Measurements from ENCODE around the gene TM9SF2.
"Not testable (repeated sequence)": the region's sequence is repeated elsewhere in the genome, so short reads cannot be mapped to it uniquely, and the experiment has no call there.

Gene TM9SF2

GRCh38 chr13:99501184-99501847 is at the start of gene TM9SF2:
Gene TM9SF2 (plus strand): TSS chr13:99501472. CDS start chr13:99501607, 135 bp downstream.
- DNase-seq: peak; percentile 93

DNA sequence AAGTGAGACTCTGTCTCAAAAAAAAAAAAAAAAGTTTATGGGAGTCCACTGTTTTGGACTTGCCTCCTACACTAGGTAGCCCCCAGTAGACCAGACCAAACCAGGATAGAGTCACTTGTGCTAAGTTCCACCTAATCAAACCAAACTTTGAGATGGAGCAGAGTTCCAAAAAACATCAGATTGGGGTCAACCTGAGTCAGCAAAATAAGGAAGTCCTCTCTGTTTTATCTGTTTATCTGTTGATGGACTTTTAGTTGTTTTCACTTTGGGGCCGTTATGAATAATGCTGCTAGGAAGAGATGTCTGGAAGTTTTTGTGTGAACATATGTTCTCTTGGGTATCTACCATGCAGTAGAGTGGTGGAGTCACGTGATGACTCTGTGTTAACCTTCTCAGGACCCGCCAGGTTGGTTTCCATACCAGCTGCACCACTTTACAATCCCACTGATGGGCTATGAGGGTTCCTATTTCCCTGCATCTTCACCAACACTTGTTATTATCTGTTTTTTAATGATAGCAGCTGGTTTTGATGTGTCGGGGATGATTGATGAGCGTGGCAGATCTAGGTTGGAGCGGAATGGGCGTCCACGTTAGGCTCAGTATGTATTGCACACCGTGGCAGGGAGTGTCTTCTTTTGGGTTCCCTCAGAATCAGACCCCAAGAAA is 46.6 kb upstream of the TM9SF2 start:
- no peak for DNase-seq

- DNase-seq: no peak
Measured at GRCh38 chr13:99459099-99459850, 42.0 kb upstream of the TM9SF2 start.

- not testable (repeated sequence) for DNase-seq
Measured at GRCh38 chr13:99460802-99461201, 40.5 kb upstream of the TM9SF2 start.

DNA sequence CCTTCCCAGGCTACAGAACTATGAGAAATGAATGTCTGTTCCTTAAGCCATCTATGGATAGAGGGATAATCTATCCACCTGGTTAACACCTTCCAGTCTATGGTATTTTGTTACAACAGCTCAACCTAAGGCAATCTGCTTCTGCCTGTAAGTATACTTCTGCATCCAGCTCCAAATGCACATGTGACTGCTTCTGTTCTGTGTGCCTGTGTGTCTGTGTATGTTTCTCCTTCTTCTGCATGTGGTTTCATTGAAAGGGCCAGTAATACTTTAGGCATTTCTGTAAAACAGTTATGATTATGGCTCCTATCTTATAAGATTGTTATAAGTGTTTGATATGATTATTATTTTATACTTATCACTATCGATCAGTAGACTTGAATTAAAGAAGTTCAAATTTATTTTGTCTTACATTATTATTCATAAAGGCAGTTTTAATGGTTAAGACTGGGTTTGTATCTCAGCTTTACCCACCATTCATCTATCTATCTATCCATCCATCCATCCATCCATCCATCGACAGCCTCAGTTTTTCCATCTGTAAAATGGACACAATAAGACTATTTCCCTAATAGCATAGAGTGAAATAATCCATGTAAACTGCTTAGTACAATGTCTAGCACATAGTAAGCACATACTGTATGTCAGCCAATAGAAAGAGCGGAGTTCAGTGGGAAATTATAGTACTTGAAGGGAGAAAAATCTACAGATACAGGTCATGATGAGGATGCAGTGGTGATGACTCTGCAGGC is 37.5 kb upstream of the TM9SF2 start:
- DNase-seq: no peak

DNA sequence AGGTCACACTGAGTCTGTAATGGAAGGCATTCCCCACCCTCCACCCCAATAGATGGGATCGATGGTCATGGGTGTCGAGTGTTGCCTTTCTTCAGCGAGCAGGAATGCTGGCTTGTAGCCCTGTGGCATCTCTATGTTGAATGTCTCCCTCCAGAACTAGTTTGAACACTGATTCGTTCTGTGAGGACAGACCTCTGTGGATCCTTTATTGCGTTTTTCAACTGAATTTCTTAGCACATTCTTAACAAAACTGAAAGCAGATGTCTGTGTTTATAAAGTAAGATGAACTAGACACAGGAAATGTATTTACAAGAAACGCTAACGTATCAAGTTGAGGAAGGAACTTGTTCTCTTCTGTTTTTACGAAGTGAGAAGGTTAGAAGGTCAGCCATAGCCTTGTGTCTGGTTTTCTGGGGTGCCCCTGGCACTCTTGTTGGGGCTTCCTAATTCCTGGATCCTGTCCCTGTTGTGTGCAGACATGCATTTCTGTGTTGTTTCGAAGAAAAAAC is 36.8 kb upstream of the TM9SF2 start:
- DNase-seq: no peak

- DNase-seq: no peak
Measured at GRCh38 chr13:99465454-99465853, 35.8 kb upstream of the TM9SF2 start.

DNA sequence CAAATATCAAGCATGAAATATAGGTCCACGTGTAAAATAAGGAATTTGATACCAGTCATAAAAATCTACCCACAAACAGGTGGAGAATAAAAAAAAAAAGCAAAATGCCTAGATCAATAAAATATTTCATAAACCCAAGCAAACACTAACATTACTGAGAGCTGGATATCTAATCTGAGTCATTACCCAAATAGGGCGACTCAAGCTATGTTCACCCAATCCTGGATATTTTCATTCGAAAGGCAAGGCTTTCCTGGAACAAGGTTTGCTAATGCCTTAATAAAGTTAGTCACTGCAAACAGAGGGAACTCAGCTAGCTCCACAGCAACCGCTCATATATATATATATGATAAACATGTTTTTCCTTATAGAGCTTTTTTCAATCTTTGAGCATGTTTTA is 33.5 kb upstream of the TM9SF2 start:
- DNase-seq: no peak

DNA sequence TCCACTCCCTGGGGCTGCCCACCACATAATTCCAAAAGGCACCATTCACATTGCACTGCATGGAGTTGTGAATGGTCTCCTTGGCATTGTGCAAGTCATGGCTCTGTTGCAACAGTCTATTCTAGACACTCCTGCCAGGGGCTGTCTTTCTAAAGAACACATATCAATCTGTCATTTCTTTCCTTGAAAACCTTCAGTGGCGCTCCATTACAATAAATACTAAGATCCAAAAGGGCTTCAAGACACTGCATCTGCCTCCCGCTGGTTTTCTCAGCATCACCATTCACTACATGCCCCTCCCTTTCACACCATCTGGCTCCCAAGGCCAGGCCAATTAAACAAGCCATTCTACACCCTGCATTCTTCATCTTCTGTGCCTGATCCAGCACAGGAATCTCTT is 32.2 kb upstream of the TM9SF2 start:
- DNase-seq: no peak

DNA sequence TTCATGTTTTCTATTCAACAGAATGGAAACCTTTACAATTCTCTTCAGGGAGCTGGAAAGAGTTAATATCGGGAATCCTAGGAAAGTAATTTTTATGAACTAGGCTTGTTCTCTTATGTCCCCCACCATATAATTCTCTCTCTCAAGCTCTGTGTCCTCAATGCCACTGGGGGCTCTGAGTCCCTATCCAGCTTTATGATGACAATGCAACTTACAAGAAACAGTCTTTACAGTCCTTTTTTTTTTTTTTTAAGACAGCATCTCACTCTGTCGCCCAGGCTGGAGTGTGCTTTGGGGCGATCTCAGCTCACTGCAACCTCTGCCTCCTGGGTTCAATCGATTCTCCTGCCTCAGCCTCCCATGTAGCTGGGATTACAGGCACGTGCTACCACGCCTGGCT is 31.2 kb upstream of the TM9SF2 start:
- DNase-seq: no peak

GRCh38 chr13:99471221-99472121 is 29.8 kb upstream of the TM9SF2 start:
- no peak for DNase-seq

DNA sequence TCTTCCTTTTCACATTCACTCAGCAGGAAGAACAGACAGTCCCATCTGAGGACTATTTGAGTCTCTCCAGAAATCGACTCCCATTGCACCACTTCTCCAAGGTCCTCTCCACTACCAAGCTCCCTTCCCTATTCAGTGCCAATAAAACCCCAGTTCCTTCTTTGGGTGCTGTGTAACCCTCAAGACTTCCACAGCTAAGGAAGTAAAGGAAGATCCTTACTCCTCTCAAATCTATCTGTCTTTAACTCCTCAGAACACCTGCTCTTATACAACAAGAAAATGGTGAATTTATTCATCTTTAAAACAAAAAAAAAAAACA is 29.2 kb upstream of the TM9SF2 start:
- DNase-seq: no peak

- DNase-seq: no peak
Measured at GRCh38 chr13:99473515-99473914, 27.8 kb upstream of the TM9SF2 start.

DNA sequence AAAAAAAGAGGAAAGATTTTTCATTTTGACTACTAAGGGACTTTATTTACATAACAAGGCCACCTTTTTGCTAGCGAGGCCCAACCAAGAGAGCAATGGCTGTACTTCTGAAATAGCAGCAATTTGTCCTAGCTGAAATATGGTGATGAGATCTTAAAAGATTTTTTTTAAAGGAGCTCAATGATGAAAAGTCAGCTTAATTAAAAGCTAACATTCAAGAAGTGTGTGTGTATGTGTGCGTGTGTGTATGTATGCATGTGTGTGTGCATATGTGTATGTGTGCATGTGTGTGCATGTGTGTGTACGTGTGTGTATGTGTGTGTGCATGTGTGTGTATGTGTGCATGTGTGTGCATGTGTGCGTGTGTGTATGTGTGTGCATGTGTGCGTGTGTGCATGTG is 24.6 kb upstream of the TM9SF2 start:
- no peak for DNase-seq

GRCh38 chr13:99477493-99477892 is 23.8 kb upstream of the TM9SF2 start:
- DNase-seq: no peak

DNA sequence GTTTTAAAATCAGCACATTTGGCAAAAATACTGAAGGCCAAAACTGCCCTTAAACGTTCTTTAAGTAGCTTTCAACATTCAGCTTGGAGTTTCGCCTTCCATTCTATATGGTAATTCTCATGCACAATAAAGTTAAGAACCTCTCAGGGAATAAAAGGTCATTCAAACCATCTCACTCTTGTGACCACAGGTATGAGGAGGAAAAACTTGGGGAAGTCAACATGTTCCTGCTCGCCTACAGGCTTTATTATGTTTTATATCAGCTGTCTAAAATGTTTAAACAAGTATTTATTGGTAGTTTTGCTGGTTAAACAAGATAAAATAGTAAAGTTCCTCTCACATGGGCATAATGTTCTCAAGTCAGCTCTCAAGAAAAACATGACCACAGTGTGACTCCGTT is 19.9 kb upstream of the TM9SF2 start:
- no peak for DNase-seq

DNA sequence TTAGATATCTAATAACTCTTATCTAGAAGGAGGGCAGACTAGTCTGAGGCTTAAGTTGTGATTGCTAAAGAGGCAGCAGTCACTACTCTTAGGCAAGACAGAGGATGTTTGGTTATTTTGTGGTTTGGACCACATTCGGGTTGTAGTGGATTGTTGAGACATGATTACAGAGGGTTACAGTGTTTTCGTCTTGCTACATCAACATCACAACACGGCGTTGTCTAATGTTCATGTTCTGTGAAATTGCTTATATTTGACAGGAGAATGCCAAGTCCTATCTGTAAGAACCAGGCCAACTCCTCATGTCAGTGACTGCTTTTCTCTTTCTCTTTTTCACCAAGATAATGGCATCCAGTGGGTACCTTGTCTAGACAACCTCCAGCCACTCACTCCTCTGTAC is 16.8 kb upstream of the TM9SF2 start:
- no peak for DNase-seq

DNA sequence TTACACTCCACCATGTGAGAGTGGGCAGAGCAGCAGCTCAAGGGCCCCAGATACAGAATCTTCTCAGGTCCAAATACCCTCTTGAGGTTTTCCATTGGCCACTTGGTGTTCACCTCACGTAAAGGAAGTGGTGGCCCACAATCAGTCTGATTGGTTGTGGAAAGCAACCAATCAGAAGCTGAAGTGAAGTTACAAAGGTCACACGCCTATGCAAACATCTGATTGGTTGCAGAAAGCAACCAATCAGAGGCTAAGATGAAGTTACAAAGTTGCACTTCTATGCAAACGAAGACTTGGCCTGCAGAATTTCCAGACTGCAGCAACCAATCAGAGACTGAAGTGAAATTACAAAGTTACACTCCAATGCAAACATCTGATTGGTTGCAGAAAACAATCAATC is 14.3 kb upstream of the TM9SF2 start:
- no peak for DNase-seq

DNA sequence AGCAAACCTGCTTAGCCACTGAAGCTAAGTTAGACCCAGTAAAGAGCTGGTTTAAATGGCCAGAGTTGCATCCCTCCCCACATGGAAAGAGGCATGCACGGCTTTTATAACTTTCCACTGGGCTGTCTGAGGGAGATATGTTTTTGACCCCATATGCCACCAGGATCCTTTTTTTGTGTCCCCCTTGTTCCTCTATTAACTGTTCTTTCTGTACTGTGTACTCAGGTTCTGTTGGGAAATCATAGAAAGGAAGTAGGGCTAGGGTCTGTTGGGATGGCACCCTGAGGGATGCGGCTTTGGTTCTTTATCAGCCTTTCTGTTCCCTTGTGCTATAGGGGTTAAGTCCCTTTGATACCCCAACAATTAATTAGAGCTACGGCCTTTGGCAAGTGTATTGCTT is 12.2 kb upstream of the TM9SF2 start:
- no peak for DNase-seq

- not testable (repeated sequence) for DNase-seq
Measured at GRCh38 chr13:99491750-99492149, 9.5 kb upstream of the TM9SF2 start.

DNA sequence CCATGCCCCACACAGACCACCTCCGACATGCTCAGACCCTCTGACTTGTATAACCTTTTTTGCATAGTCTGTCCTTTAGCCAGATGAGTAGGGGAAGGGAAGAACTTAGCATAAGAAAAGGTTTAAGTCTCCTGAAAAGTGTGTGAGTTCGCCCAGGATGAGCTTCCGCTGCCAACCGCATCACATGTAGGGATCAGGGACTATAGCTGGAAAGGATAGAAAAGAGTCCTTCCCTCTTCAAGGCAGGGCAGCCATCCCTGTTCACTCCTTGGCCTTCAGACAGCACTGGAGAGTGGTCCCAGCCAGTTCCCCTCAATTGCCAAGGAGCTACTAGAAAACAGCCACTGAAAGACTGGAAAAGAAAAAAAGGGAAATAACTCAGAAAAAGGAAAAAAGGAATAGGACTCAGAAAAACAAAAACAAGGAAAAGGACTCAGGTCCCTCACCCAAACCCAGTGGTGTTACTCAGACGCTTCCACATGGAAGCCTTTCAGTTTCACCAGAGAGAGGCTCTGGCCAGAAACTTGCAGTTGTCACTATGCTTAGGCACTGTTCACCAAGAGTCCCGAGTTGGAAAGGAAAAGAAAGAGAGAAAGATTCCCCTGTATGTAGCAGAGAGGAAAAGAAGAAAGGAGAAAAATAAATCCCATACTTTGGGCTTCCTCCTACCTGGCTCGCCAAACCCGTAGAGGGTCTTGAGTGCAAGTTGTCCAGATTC is 5.6 kb upstream of the TM9SF2 start:
- no peak for DNase-seq
